NCI-H345 (cell line): Measurements from ENCODE around the gene MRPL44.
"Not testable (repeated sequence)": the region's sequence is repeated elsewhere in the genome, so short reads cannot be mapped to it uniquely, and the experiment has no call there.

ENCODE experiments used
- DNase-seq: peaks from one replicate; lab custom pipeline; 2025; lab: John Stamatoyannopoulos, UW

Gene MRPL44

DNA sequence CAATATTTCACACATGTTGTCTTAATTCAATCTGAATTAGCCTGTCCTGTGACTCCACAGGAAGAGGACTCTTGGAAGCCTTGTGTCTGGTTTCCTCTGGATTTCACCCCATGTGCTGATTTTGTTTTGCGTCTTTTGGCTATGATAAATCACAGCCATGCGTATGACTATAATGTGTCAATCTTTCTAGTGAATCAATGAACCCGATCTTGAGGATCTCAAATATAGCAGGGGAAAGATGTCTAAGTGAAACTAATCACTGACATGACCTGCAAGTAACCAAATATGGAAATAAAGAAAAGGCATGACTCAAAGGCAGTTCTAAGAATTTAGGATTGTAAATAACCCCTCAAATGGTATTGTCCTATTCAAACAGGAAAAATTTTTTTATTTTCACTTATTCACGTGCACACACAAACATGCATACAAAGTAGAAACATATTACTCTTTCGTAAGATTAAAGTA, 20.4 kb upstream of the MRPL44 start:
- DNase-seq = no peak

DNA sequence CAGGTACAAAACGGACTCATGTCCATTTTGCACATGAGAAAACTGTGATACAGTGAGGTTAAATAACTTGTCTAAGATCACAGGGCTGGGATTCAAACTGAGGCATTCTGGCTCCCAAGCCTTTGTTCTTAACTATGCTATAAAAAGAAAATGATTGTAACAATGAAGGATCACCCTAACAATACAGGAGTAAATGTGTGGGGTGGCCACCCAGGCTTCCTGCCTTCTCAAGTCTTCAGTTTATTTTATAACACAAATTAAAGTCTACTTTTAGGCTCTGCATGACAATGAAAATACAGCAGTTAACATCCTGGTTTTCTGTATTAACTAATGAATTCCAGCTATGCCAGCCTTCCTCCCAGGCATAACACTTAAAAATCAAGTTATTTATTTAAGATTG, 19.7 kb upstream of the MRPL44 start:
- DNase-seq = no peak

DNA sequence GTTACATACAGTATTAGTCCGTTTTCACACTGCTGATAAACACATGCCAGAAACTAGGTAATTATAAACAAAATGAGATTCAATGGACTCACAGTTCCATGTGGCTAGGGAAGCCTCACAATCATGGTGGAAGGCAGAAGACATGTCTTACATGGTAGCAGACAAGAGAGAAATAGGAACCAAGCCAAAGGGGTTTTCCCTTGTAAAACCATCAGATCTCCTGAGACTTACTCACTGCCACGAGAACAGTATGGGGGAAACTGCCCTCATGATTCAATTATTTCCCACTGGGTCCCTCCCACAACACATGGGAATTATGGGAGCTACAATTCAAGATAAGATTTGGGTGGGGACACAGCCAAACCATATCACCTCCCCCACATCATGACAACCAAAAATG, 17.8 kb upstream of the MRPL44 start:
- not testable (repeated sequence) for DNase-seq

DNA sequence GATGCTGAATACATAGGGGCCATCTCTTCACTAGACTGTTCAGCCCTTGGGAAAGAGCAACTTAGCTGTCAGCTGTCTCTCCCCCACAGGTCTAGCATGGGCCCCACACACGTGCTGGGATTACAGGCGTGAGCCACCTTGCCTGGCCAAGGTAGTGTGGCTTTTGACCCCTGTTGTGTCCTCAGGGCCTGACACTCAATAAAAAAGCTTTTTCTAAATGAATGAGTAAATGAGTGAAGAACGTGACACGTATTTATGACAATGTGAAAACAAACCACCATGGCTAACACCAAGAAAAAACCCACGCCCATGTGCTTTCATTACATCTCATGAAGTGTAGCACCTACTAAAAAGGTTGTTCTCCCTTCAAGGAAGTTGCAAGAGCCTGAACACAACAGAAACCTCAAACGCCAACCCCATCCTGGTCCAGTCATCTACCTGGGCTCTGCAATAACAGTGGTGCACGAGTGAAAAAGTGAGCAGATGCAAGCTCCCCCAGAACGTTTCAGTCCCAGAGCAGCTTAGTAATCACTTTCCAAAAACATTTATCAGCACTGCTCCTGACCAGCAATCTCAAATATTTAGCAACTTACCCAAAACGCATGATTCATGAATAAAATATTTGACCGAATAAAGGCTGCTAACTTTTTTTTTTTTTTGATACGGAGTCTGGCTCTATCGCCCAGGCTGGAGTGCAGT, 15.5 kb upstream of the MRPL44 start:
- DNase-seq = no peak

DNA sequence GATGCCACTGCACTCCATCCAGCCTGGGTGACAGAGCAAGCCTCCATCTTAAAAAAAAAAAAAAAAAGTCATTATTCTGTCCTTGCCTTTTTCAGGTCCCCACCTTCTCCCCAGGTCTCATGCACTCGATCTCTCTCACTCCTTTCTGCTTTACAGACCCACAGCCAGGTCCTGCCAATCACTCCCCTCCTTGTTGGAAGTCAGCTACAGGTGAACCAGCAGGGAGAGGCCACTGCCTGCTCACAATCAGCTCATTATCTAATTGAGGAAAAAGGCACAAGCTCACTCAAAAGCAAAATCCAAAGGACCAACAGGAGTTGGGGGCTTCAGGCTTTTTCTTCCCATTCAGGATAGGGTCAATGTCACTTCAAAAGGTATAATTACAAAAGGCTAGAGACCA, 14.1 kb upstream of the MRPL44 start:
- DNase-seq = no peak

DNA sequence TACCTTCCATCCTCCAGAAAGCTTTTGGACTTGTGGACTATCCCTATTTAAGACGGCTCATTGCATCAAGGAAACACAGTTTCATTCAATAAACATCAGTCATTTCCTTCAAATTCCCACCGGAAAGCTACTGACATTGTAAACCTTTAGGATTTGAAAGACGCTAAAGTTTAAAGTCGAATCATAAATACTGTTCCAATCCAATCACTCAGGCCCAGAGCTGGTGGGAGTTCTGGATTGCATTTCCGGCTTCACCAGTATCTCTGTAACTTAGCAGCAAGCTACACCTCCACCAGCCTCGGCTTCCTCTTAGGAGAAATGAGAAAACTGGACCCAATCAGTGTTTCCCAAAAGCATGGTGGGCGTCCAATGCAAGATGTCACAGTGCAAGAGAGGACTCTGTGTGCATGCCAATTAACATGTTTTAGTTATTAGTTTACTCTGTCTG, 13.7 kb upstream of the MRPL44 start:
- DNase-seq = no peak

DNA sequence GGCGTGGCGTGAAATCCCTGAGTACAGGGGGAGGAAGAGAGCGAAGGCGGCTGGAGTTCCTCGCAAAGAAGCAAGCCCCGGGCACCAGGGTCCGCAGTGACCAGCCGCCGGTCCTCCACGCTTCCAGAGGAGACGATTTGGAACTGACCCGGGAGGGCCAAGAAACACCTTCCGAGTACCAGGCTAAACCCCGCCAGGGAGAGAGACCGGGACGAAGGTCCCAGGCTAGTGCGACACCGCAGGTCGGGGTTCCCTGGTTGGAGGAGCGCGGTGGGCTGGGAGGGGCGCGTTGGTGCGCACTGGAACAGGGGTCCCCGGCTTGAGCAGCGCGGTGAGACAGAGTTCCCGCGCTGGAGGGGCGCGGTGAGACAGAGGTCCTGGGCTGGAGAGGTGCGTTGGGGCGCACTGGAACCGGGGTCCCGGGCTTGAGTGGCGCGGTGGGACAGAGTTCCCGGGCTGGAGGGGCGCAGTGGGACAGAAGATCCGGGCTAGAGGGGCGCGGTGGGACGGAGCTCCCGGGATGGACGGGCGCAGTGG, 13.0 kb upstream of the MRPL44 start:
- DNase-seq = peak; percentile 32

DNA sequence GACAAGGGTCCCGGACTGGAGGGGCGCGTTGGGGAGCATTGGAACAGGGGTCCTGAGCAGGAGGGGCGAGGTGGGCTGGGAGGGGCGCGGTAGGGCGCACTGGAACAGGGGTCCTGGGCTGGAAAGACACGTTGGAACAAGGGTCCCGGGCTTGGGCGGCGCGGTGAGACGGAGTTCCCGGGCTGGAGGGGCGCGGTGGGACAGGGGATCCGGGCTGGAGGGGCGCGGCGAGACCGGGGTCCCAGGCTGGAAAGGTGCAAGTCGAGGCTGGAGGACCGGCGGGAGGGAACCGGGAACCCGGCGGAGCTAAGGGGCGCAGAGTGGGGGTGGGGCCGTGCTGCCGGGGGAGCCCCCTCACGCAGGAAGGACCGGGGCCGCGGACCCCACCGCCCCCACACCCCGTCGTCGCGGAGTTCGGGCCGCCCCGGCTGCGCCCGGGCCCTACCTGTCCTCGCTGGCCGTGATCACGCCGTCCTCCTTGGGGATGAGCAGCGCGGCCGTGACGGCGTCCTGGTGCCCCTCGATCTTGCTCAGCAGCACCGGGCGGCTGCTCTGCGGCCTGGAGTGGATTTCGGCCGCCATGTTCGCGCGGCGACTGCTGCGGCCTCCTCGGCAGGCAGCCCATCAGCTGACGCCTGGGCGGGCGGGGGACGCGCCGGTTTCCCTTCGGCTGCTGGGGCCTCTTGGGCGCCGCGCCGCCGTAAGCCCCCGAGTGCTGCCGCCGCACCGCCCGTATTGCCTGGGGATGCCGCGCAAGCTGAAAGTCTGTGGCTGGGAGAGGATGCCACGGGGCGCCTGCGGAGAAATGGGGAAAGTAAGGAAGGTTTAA, 12.3 kb upstream of the MRPL44 start, which contains the start of gene WDFY1:
TSS of gene WDFY1 (minus strand) at position 633 of the 829 bp plus-strand sequence. CDS start at position 582, 51 bp downstream.
- peak; percentile 90 for DNase-seq

DNA sequence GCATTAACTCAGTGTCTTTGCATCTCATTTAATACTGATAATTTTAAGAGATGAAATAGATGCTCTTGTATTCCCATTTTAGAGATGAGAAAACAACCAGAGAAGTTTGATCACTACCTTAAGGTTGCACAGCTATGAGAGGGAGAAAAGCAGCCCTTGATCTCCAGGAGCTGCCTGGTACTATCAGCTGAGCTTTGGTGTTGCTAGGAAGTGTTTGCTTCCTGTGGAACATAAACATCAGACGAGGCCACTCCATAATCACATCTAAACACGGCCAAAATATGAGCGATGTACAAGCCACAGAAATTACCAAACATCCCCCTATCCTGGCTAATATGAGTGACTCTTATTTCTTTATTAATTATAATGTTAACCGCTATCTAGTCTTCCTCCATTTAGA, 11.5 kb upstream of the MRPL44 start:
- no peak for DNase-seq

DNA sequence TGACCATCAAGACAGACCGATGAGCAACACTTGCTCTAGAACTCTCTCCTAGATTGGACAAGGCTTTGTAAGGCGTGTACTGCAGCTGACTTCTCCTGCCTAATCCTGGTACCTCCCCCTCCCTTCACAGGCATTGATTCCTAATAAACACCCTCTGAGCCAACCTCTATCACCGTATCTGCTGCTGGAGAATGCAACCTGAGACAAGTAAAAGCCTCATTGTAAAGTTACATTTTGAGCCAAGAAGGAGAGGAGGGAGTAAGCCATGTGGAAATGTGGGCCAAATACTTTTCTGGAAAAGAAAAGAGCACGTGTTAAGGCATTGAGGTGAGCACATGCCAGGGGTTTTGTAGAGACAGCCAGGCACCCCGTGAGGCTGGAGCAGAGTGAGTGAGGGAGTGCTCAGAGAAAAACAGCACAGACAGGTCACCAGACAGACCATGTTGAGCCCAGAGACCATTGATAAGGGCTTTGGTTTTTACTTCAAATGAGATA, 9.5 kb upstream of the MRPL44 start:
- no peak for DNase-seq

DNA sequence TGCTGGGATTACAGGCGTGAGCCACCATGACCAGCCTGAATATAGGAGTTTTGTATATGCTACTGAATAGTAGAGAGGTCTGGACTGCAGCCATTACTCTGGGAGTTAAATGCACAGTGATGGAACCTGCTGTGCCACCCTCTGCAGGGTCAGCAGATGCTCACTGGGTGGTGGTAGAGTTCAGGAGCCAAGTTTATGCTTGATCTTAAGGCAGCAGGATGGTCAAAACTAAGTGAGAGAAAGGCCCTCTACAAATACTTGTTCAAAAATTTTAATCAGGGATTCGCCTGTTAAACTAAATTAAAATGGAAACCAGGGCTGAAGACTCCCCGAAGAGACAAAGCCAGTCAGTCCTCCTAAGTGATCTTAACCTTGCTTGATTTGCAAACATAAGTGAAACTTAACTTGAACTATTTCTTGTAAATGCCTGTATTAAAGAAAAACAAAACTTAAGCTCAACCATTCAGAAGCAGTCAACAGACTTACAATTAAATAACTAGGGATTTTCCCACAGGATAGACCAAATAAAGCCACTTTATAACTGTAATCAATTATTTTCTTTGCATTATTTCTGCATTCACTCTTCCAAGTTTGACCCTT, 7.9 kb upstream of the MRPL44 start:
- DNase-seq = no peak

DNA sequence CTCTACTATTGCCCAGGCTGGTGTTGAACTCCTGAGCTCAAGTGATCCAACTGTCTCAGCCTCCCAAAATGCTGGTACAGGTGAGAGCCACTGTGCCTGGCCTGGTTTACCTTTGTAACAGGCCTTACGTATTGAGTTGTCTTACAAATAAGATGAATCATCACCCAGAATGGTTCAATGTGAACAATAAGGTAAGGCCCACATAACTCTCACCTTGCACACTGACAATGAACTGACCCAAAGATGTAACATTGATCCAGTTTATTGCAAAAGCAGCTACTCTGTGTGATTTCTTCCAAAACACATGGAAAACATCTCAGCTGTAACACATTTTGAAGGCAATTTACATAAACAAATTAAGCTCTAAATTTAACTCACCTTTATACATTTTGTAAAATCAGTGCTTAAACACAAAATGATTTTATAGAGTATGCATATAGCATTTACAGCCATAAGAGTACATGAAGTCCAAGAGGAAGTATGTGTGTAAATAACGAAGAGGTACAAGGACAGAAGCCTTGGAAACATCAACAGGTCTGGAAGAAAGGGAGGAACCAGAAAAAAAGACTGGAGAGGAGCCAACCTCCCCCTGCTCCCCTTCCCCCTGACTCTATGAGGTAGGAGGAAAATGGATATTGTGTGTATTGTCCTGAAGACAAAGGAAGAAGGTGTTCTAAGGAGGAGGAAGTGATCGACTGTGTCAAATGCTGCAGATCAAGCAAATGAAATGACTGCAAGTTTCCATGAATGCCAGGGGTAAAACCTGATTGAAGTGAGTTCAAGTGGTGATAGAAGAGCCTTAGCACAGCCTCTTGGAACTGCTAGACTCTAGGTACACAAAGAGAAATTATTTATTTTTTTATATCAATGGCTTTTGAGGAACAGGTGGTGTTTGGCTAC, 6.6 kb upstream of the MRPL44 start:
- no peak for DNase-seq

DNA sequence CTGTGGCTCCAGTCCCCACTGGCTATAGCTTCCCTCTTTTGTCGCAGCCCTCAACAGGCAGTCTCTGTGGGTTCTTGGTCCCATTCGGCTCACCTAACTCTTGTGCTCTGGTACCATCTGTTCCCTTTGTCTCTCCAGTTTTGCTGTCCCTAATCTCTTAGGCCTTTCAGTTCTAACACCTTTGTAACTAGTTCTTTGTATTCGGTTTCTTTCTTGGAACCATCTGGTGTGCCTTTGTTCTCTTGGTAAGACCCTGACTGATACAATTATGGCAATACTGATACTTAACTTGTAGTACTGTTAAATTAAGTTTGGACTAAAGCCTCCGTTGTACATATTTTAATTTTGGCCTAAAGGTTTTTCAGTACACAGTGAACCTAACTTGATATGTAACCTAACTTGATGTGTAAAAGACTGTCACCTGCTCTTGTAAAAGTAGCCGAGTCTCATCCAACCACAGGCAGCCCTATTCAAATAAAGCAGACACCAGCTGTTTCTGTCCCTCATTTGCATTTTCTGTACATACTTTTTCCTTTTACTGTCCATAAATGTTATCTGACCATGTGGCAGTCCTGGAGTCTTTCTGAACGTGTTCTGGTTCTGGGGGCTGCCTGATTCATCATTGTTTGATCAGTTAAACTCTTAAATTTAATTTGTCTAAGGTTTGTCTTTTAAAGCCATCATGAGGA, 4.8 kb upstream of the MRPL44 start:
- DNase-seq = peak; percentile 26

DNA sequence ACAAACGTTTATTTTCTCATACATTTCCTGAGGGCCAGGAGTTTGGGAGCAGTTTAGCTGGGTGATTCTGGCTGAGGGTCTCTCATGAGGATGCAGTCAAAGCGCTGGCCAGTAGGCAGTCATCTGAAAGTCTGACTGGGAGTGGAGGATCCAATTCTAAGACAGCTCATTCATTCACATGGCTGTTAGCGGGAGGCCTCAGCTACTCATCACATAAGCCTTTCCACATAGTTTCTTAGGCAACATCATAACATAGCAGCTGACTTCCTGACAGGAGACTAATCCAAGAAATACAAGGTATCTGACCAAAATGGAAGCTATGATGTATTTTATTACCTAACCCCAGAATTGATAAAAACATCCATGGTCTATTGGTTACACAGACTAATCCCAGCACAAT, 2.9 kb upstream of the MRPL44 start:
- DNase-seq = no peak

DNA sequence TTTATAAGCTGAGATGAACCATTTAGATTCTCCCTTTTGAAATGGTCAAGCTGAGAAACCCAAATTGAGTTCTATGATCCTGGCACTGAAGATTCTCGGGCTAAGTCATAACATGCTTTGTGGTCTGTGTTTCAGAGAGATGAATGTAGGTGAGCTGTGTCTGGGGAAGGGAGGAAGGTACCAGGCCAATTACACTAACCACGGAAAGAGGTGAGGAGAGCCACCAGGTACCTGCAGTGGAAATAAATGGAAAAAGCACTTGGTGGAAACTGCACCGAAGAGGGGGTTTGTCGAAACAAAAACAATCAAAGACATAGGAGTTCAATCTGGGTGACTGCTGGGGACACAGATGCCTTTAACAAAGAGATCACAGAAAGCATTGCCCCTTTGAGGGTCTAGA, 963 bp upstream of the MRPL44 start:
- no peak for DNase-seq

DNA sequence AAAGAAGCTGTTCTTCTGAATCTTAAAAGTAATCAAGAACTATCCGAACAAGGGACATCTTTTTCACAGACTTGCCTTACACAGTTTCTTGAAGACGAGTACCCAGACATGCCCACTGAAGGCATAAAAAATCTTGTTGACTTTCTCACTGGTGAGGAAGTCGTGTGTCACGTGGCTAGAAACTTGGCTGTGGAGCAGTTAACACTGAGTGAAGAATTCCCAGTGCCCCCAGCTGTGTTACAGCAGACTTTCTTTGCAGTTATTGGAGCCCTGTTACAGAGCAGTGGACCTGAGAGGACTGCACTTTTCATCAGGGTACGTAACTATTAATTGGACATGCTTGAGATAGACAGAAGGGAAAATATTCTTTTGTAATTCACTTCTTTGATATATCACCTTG, 2.4 kb downstream of the MRPL44 start:
- no peak for DNase-seq

DNA sequence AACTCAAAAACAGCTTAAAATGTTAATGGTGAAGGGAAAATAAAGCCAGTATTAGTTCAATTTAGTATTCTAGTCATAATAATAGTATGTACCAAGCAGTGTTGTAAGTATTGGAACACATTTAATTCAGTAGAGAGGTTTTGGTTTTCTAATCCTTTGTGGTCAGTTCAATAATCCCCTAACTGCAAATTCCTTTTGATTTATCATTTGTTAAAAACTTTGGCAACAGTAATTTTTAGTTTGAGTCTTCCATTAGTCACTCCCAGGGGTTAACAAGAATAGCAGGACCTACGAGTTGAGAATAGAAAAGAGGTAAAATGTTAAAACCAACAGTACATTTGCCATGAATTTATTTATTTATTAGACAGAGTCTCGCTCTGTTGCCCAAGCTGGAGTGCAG, 10.7 kb downstream of the MRPL44 start:
- DNase-seq = no peak

DNA sequence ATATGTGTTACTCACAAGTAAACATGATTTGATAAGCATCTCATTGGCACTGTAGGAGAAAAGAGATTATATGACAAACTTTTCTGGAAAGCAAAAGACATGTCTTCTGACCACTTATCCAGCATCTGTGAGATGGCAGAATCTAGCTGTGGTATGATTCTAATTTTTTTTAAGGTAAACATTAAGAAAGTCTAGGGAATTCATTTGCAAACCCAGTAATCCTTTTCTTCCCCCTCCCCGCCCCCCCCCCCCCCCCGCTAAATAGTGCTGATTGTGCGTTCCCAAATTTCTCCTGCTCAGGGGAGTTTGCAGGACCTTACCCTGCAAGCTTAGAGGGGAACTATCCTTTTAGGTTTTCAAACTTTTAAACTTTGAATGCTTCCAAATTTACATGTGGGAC, 12.1 kb downstream of the MRPL44 start:
- DNase-seq = no peak

DNA sequence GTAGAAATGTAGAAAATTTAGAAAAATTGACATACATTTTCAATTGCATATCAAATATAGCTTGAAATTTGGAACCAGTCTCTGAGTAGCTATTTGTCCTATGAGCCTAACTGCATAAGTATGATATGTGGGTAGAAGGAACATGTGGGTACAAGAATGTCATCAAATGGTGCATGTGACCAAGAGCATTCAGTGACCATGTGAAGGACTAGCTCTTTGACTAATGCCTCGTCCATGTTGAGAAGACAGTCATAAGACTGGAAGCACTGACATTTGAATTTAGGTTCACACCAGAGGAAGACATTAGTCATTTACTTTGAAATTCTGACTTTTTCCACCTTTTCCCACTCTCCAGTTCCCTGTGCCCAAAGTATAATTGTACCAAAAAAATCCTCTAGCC, 12.6 kb downstream of the MRPL44 start:
- no peak for DNase-seq

DNA sequence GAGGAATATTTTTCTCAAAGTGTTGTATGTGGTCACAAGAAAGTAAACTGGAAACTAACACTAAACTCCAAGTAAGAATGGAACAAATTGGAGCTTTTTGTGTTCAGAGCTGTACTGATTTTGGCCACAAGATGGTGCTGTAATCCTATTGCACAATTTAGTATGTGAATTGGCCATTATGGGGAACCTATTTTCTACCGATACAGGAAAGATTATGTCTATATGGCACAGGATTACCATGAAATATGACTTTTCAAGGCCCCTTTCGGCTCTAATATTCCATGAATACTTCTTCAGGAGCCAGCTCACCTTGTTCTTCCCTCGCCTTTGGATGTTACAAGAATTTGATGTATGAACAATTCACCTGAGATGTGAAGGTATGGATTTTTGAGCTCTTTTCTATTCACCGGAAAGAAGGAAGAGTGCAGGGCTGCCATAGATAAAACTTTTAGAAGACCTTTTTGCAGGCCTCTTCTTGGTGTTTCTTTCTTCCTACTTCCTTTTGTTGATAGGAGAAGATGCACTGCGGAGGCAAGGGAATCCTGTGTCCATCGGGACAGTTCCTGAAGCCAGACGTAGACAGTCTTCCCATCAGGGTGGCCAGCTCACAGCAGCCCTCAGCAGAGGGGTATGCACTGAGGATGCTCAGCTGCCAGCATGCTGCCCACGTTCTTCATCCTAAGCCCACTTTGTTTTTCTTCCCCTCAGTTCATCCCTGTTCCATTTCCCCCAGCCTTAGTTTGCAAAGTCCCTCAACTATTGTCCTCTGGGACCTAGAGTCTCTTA, 13.3 kb downstream of the MRPL44 start:
- peak; percentile 69 for DNase-seq
